ENCODE data around the gene KCNMB1.

DNA sequence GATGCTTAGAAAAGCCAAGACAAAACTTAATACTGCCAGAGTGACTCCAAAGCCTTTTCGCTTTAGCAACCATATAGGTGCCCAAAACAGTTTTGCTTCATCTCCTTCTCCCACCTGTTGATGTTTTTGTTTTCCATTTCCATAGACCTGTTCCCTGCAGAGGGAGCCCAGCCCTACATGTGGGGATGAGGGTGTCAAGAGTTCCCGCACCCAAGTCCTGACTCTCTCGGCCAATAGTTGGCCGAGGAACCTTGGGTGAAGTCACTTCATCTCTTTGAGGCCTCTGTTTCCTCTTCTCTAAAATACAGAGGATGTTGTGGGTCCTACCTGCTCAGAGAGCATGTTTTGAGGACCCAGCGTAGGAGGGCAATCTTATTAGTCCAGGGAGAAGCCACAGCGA lies 53.1 kb downstream of the KCNMB1 start:
- TF ChIP-seq EZH2 (IDR thresholded peaks at IDR 0.05; ENCODE audit: insufficient read depth, poor library complexity, severe bottlenecking) (no peak), EZH2phosphoT487 (IDR thresholded peaks at IDR 0.05; ENCODE audit: insufficient read depth, low read depth) (no peak)

All from GM23248 (cell line).